Measurements from ENCODE around the gene MRPS34.

Gene MRPS34

DNA sequence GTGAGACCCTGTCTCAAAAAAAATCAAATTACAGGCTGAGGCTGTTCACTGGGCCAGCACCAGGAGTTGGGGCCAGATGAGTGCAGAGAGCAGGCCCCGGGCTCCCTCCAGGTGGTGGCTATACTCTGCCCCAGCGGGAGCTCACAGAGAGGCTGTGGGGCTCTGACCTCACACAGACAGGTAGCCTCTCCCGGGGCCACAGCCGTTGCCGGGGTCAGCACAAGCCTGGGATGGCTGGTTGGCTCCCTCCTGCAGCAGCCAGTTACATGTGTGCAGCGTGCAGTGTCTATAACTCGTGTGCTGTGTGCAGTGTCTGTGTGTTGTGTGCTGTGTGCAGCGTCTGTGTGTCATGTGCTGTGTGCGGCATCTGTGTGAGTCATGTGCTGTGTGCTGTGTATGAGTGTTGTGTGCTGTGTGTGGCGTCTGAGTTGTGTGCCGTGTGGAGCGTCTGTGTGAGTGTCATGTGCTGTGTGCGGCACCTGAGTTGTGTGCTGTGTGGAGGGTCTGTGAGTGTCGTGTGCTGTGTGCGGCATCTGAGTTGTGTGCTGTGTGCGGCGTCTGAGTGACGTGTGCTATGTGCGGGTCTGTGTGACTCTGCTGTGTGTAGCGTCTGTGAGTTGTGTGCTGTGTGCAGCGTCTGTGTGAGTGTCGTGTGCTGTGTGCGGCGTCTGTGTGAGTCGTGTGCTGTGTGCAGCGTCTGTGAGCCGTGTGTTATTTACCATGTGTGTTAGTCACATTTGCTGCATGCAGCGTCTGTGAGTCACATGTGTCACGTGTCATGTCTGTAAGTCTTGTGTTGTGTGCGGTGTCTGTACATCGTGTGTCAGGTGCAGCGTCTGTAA, 46.1 kb downstream of the MRPS34 start:
- no peak for DNase-seq

DNA sequence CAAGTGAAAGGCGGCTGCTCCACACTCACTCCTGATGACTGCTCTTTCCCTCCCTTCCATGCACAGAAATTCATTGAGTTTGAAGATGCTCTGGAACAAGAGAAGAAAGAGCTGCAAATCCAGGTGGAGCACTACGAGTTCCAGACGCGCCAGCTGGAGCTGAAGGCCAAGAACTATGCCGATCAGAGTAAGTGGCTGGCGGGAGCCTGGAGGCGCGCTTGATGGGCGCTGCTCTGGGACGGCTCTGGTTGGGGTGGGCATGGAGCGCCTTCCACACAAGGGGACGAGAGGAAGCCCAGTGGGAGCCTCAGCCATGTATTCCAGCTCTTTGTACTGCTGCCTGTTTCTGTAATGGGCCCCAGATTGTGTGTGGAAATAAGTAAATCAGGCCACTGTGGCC, 48.4 kb downstream of the MRPS34 start:
- no peak for DNase-seq

DNA sequence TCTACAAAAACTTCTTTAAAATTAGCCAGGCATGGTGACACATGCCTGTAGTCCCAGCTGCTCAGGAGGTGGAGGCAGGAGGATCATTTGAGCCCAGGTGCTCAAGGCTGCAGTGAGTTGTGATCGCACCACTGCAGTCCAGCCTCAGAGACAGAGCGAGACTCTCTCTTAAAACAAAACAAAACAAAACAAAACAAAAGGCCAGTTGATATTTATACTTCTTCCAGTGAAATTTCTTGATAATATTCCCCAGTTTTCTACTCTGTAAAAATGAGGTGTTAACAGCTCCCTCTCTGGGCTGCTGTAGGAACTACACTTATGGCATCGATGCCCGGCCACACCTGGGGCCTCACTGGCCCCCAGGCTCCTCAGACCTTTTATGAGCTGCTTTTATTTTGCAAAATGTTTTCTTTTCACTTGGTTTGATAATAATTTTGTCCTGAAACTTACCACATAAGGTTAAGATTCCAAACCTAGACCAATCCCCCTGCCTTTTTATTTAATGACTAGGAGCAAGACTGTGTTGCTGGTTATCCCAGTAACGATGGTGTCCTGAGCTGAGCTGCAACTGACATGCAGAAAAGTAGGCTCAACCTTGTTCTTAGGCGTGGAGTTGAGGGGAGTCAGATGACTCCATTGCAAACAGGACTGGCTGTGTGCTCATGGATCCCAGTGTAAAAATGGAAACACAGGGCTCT, 49.3 kb downstream of the MRPS34 start:
- peak; percentile 64 to 65 (median 65) for DNase-seq
